ENCODE results near the gene BABAM1. TPM values are rescaled to one million over a fixed set of nuclear protein-coding genes. Genes with fewer than 3 reads are reported as not detected.
A peak's percentile ranks its signal among the peaks of the same experiment; 100 is the strongest.

Gene BABAM1
- total RNA-seq, 2 donors from 2014 or later: 136 to 151 TPM

- H3K27me3 ChIP-seq (ENCODE audit: control insufficient read depth, insufficient read depth, low read length, poor library complexity, severe bottlenecking): no peaks in the 10 kb centered on the region
- H3K4me3 ChIP-seq (ENCODE audit: low read length): no peak overlapping the region
- no peak overlapping the region for H3K9ac ChIP-seq (ENCODE audit: extremely low read depth, low read length, poor library complexity, severe bottlenecking)
- H3K4me1 Mint-ChIP-seq: peaks cover 1% of the 10 kb centered on the region
- H3K4me3 Mint-ChIP-seq: no peak overlapping the region
- H3K36me3 Mint-ChIP-seq (ENCODE audit: low read depth): peaks cover 17% of the 10 kb centered on the region
- peaks cover 6% of the 10 kb centered on the region for H3K36me3 ChIP-seq (ENCODE audit: control insufficient read depth, insufficient read depth, low read length)
- TF ChIP-seq CTCF (conservative IDR thresholded peaks at IDR 0.05): no peak
- H3K9me3 Mint-ChIP-seq: no peaks in the 10 kb centered on the region
- 94 to 96% methylated on average over 15 to 20 of the region's 20 CpGs for whole genome bisulfite sequencing, 2 experiments (ENCODE audit: insufficient coverage in 1 of 2, insufficient read length in 1 of 2)
- H3K4me1 ChIP-seq (ENCODE audit: control insufficient read depth, insufficient read depth, low read length): no peaks in the 10 kb centered on the region
- no peak for DNase-seq
- peaks cover 14% of the 10 kb centered on the region for H3K27me3 Mint-ChIP-seq (ENCODE audit: insufficient read depth)
- H3K27ac Mint-ChIP-seq: no peak overlapping the region
- H3K9me3 ChIP-seq (ENCODE audit: control insufficient read depth, low read length): no peaks in the 10 kb centered on the region
- H3K27ac ChIP-seq (ENCODE audit: low read depth, low read length): no peak overlapping the region
These were observed 57.9 kb downstream of the BABAM1 start for GRCh38 chr19:17325133-17325532.

GRCh38 chr19:17325881-17326594, 58.8 kb downstream of the BABAM1 start:
- no peaks in the 10 kb centered on the region for H3K9me3 Mint-ChIP-seq
- H3K27ac Mint-ChIP-seq: no peak overlapping the region
- Histone ChIP-seq H3K9ac (ENCODE audit: extremely low read depth, low read length, poor library complexity, severe bottlenecking) (no peak overlapping the region), H3K4me1 (ENCODE audit: control insufficient read depth, insufficient read depth, low read length) (no peaks in the 10 kb centered on the region), H3K36me3 (ENCODE audit: control insufficient read depth, insufficient read depth, low read length) (peaks cover 3% of the 10 kb centered on the region), H3K4me3 (ENCODE audit: low read length) (no peak overlapping the region), H3K27ac (ENCODE audit: low read depth, low read length) (no peak overlapping the region), H3K27me3 (ENCODE audit: control insufficient read depth, insufficient read depth, low read length, poor library complexity, severe bottlenecking) (no peaks in the 10 kb centered on the region), H3K9me3 (ENCODE audit: control insufficient read depth, low read length) (no peaks in the 10 kb centered on the region)
- peak; percentile 45 for DNase-seq
- WGBS, 2 experiments (ENCODE audit: insufficient coverage in 1 of 2, insufficient read length in 1 of 2): 91 to 92% methylated on average over 14 to 17 of the region's 17 CpGs
- H3K27me3 Mint-ChIP-seq (ENCODE audit: insufficient read depth): peaks cover 22% of the 10 kb centered on the region
- H3K4me3 Mint-ChIP-seq: no peak overlapping the region
- TF ChIP-seq CTCF (conservative IDR thresholded peaks at IDR 0.05): no peak
- peaks cover 21% of the 10 kb centered on the region for H3K36me3 Mint-ChIP-seq (ENCODE audit: low read depth)
- H3K4me1 Mint-ChIP-seq: peaks cover 1% of the 10 kb centered on the region

GRCh38 chr19:17326595-17326966, 59.3 kb downstream of the BABAM1 start:
- H3K27ac Mint-ChIP-seq: no peak overlapping the region
- H3K4me3 Mint-ChIP-seq: no peak overlapping the region

More at GRCh38 chr19:17326595-17326966, 59.3 kb downstream of the BABAM1 start:
- no peak for TF ChIP-seq CTCF (conservative IDR thresholded peaks at IDR 0.05)
- no peaks in the 10 kb centered on the region for H3K9me3 ChIP-seq (ENCODE audit: control insufficient read depth, low read length)
- Mint-ChIP-seq H3K4me1 (peaks cover 1% of the 10 kb centered on the region), H3K36me3 (ENCODE audit: low read depth) (peaks cover 25% of the 10 kb centered on the region), H3K9me3 (no peaks in the 10 kb centered on the region), H3K27me3 (ENCODE audit: insufficient read depth) (peaks cover 24% of the 10 kb centered on the region)
- H3K9ac ChIP-seq (ENCODE audit: extremely low read depth, low read length, poor library complexity, severe bottlenecking): no peak overlapping the region
- H3K4me3 ChIP-seq (ENCODE audit: low read length): no peak overlapping the region
- no peaks in the 10 kb centered on the region for H3K4me1 ChIP-seq (ENCODE audit: control insufficient read depth, insufficient read depth, low read length)
- peak; percentile 86 for DNase-seq
- 78 to 86% methylated on average over 9 to 11 of the region's 11 CpGs for WGBS, 2 experiments (ENCODE audit: insufficient coverage in 1 of 2, insufficient read length in 1 of 2)
- peaks cover 3% of the 10 kb centered on the region for H3K36me3 ChIP-seq (ENCODE audit: control insufficient read depth, insufficient read depth, low read length)
- no peaks in the 10 kb centered on the region for H3K27me3 ChIP-seq (ENCODE audit: control insufficient read depth, insufficient read depth, low read length, poor library complexity, severe bottlenecking)
- no peak overlapping the region for H3K27ac ChIP-seq (ENCODE audit: low read depth, low read length)
